ENCODE measurements around the gene ZNF678.

ZNF678 gene

DNA sequence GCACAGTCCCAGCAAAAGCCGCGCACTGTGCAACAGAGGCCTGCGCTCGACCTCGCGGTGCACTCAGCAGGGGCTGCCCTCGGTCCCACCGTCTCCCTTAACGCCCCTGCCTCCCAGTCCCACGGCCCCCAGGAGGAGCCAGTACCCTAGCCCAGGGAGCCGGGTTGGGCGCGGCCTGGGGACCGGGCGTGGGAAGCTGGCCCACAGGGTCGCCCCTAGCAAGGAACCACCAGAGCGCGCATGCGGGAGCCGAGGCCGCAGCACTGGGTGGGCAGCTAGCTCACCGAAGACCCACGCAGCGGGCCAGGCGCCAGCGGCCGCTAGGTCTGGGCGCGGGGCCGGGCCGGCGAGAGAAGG is 21.6 kb upstream of the ZNF678 start:
- H3K36me3 ChIP-seq (ENCODE audit: control insufficient read depth in 2 of 2, insufficient read depth in 1 of 2, low read length in 2 of 2), result no peaks in the 10 kb centered on the region
- H3K4me3 ChIP-seq (ENCODE audit: low read depth, low read length), result no peak overlapping the region
- no peaks in the 10 kb centered on the region for H3K9me3 ChIP-seq (ENCODE audit: control insufficient read depth, insufficient read depth, low read depth, low read length)
- no peaks in the 10 kb centered on the region for H3K4me1 ChIP-seq (ENCODE audit: control insufficient read depth, insufficient read depth, low read length)
- H3K27ac ChIP-seq (ENCODE audit: extremely low read depth, low read depth, low read length), result no peak overlapping the region; the same call in 1 of the 2 replicates
- TF ChIP-seq ZNF585B (tag by site-specific recombination; IDR thresholded peaks at IDR 0.05) (no peak), ZNF660 (tag by site-specific recombination; IDR thresholded peaks at IDR 0.05) (no peak), ZNF658 (tag by site-specific recombination; IDR thresholded peaks at IDR 0.05) (no peak), GLI4 (tag by site-specific recombination; IDR thresholded peaks at IDR 0.05) (no peak), ZNF561 (tag by site-specific recombination; IDR thresholded peaks at IDR 0.05; ENCODE audit: borderline replicate concordance) (no peak), HOXD13 (CRISPR knock-in tag; IDR thresholded peaks at IDR 0.05; ENCODE audit: borderline replicate concordance) (no peak), ZFP3 (tag by site-specific recombination; IDR thresholded peaks at IDR 0.05; ENCODE audit: low read depth) (no peak)
- TF ChIP-seq, protein P1, sequence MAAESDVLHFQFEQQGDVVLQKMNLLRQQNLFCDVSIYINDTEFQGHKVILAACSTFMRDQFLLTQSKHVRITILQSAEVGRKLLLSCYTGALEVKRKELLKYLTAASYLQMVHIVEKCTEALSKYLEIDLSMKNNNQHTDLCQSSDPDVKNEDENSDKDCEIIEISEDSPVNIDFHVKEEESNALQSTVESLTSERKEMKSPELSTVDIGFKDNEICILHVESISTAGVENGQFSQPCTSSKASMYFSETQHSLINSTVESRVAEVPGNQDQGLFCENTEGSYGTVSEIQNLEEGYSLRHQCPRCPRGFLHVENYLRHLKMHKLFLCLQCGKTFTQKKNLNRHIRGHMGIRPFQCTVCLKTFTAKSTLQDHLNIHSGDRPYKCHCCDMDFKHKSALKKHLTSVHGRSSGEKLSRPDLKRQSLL (tag by site-specific recombination; IDR thresholded peaks at IDR 0.05), result no peak
- TF ChIP-seq, protein P2, sequence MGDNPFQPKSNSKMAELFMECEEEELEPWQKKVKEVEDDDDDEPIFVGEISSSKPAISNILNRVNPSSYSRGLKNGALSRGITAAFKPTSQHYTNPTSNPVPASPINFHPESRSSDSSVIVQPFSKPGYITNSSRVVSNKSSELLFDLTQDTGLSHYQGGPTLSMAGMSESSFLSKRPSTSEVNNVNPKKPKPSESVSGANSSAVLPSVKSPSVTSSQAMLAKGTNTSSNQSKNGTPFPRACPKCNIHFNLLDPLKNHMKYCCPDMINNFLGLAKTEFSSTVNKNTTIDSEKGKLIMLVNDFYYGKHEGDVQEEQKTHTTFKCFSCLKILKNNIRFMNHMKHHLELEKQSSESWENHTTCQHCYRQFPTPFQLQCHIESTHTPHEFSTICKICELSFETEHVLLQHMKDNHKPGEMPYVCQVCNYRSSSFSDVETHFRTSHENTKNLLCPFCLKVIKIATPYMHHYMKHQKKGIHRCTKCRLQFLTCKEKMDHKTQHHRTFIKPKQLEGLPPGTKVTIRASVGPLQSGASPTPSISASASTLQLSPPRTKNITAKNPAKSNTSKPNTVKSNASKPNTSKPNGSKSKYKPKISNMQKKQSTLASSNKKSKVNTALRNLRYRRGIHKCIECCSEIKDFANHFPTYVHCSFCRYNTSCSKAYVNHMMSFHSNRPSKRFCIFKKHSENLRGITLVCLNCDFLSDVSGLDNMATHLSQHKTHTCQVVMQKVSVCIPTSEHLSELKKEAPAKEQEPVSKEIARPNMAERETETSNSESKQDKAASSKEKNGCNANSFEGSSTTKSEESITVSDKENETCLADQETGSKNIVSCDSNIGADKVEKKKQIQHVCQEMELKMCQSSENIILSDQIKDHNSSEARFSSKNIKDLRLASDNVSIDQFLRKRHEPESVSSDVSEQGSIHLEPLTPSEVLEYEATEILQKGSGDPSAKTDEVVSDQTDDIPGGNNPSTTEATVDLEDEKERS (tag by site-specific recombination; IDR thresholded peaks at IDR 0.05), result no peak
- ChIA-PET POLR2A (interaction anchor here (2.1 kb wide), 1 partner anchor 22 kb away, joined by 6 read pairs; the partner anchor contains the start of gene ZNF678), CTCF (interaction anchor here (0.9 to 1.7 kb wide), 4 partner anchors 9 to 412 kb away, joined by 3 to 5 read pairs (median 4); no protein-coding TSS in a partner anchor)

DNA sequence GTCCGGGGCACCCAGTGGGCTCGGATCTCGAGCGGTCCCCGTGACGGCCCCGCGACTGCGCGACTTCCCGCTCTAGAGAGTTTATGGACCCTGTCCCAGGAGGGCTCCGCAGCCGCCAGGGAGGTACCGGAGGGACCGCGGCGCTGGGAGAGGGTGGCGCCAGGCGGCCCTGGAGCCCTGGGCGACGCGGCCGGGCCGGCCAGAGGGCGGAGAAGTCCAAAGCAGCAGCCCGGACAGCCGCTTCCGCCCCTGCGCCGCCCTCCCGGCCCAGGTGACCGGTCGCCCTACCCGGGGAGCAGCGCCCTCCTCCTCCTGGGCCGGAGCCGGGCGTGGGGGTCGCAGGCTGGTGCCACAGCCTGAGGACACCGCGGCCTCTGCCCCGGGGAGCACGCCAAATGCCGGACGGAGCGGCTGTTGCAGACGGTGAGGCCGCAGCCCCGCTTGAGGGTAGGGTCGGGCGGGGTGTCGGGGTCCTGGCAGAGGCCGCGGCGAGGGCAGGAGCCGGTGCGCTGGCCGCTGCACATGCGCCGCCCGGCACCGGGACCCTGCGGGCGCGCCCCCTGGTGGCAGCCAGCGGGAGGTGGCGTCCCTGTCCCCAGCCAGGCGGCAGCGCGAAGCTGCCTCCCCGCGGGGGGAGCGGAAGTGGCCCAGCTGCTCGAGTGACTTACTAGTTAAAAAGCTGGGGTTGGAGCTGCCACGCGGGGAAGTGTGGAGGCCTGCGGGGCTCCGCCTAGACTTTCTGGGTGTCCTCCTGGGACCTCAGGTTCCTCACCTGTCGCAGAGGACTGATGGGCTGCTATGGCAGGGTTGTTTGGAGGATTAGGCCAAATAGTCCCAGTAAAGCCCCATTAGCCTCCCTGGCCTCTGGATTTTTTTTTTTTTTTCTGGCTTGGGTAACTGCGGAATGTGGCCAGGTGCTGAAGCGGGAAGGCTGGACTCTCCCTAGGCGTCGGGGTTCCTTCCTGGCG is 20.9 kb upstream of the ZNF678 start:
- POLR2A ChIA-PET, result interaction anchor here (0.7 kb wide), 1 partner anchor 10 kb away, joined by 4 read pairs; no protein-coding TSS in a partner anchor
- Histone ChIP-seq H3K27ac (ENCODE audit: extremely low read depth, low read depth, low read length) (peak overlapping the region; percentile 37; the same call in 1 of the 2 replicates), H3K36me3 (ENCODE audit: control insufficient read depth in 2 of 2, insufficient read depth in 1 of 2, low read length in 2 of 2) (no peaks in the 10 kb centered on the region), H3K4me3 (ENCODE audit: low read depth, low read length) (peak overlapping the region; percentile 46), H3K9me3 (ENCODE audit: control insufficient read depth, insufficient read depth, low read depth, low read length) (no peaks in the 10 kb centered on the region), H3K4me1 (ENCODE audit: control insufficient read depth, insufficient read depth, low read length) (no peaks in the 10 kb centered on the region)
- CTCF ChIA-PET, result interaction anchor here (0.6 to 1.6 kb wide), 29 partner anchors 8 to 1802 kb away, joined by 3 to 8 read pairs (median 3); partner anchors contain the start of gene ZNF678
- no peak for TF ChIP-seq OVOL3 (tag by site-specific recombination; IDR thresholded peaks at IDR 0.05)
- no peak for TF ChIP-seq ZNF747 (tag by site-specific recombination; IDR thresholded peaks at IDR 0.05)
- no peak for TF ChIP-seq ZNF175 (tag by site-specific recombination; IDR thresholded peaks at IDR 0.05)
- no peak for TF ChIP-seq ZNF274 (IDR thresholded peaks at IDR 0.05; ENCODE audit: low read length)
- no peak for TF ChIP-seq ZNF274 (tag by site-specific recombination; IDR thresholded peaks at IDR 0.05; ENCODE audit: borderline replicate concordance)
- no peak for TF ChIP-seq ZNF791 (tag by site-specific recombination; IDR thresholded peaks at IDR 0.05)
- TF ChIP-seq ZNF560 (tag by site-specific recombination; IDR thresholded peaks at IDR 0.05; ENCODE audit: borderline replicate concordance), result no peak
- no peak for TF ChIP-seq ZNF23 (tag by site-specific recombination; IDR thresholded peaks at IDR 0.05; ENCODE audit: borderline replicate concordance)
- no peak for TF ChIP-seq HOXD13 (CRISPR knock-in tag; IDR thresholded peaks at IDR 0.05; ENCODE audit: borderline replicate concordance)
- TF ChIP-seq ZNF610 (tag by site-specific recombination; IDR thresholded peaks at IDR 0.05; ENCODE audit: borderline replicate concordance), result no peak
- no peak for TF ChIP-seq ZNF501 (tag by site-specific recombination; IDR thresholded peaks at IDR 0.05)
- TF ChIP-seq ZNF423 (tag by site-specific recombination; IDR thresholded peaks at IDR 0.05), result no peak
- TF ChIP-seq, protein P3, sequence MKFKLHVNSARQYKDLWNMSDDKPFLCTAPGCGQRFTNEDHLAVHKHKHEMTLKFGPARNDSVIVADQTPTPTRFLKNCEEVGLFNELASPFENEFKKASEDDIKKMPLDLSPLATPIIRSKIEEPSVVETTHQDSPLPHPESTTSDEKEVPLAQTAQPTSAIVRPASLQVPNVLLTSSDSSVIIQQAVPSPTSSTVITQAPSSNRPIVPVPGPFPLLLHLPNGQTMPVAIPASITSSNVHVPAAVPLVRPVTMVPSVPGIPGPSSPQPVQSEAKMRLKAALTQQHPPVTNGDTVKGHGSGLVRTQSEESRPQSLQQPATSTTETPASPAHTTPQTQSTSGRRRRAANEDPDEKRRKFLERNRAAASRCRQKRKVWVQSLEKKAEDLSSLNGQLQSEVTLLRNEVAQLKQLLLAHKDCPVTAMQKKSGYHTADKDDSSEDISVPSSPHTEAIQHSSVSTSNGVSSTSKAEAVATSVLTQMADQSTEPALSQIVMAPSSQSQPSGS (tag by site-specific recombination; IDR thresholded peaks at IDR 0.05; ENCODE audit: low read depth), result no peak
- TF ChIP-seq, protein P4, sequence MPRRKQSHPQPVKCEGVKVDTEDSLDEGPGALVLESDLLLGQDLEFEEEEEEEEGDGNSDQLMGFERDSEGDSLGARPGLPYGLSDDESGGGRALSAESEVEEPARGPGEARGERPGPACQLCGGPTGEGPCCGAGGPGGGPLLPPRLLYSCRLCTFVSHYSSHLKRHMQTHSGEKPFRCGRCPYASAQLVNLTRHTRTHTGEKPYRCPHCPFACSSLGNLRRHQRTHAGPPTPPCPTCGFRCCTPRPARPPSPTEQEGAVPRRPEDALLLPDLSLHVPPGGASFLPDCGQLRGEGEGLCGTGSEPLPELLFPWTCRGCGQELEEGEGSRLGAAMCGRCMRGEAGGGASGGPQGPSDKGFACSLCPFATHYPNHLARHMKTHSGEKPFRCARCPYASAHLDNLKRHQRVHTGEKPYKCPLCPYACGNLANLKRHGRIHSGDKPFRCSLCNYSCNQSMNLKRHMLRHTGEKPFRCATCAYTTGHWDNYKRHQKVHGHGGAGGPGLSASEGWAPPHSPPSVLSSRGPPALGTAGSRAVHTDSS (tag by site-specific recombination; IDR thresholded peaks at IDR 0.05), result no peak
- no peak for TF ChIP-seq ZNF174 (tag by site-specific recombination; IDR thresholded peaks at IDR 0.05)
